ENCODE results near the gene KIAA1191. TPM values are rescaled to one million over a fixed set of nuclear protein-coding genes. Genes with fewer than 3 reads are reported as not detected.

KIAA1191 gene
- total and polyA plus RNA-seq, 2 of the 8 experiments (the other 6 are each of a cell fraction or from before 2014, with no cell fraction given): 86.4 to 88.0 TPM

- TF ChIP-seq CHD7 (IDR thresholded peaks at IDR 0.05; ENCODE audit: insufficient replicate concordance, low read length) (no peak), RFX5 (IDR thresholded peaks at IDR 0.05; ENCODE audit: borderline replicate concordance, low read depth, low read length) (no peak)
Observed at GRCh38 chr5:176353533-176353932, 8.0 kb downstream of the KIAA1191 start (continued).
